HG03135 (cell line): ENCODE measurements around the gene HCN1.
"Not testable (repeated sequence)": the region's sequence is repeated elsewhere in the genome, so short reads cannot be mapped to it uniquely, and the experiment has no call there.

ENCODE experiments used
- ATAC-seq: cut with Tn5 transposase; IDR thresholded peaks from one replicate; pipeline ENCODE4 v1.9.1; 2021; ENCODE audit warnings: mild to moderate bottlenecking, moderate library complexity; ENCODE audit not compliant: unreplicated experiment

The HCN1 gene

GRCh38 chr5:45622365-45622764 lies 73.8 kb downstream of the HCN1 start:
- ATAC-seq, result no peak

- no peak for ATAC-seq
These were observed 78.2 kb downstream of the HCN1 start for GRCh38 chr5:45617859-45618416.

- ATAC-seq, result no peak
These were observed 86.5 kb downstream of the HCN1 start for GRCh38 chr5:45609661-45610060.

GRCh38 chr5:45604092-45604491 lies 92.1 kb downstream of the HCN1 start:
- no peak for ATAC-seq

GRCh38 chr5:45601424-45601823 lies 94.8 kb downstream of the HCN1 start:
- ATAC-seq, result no peak

- ATAC-seq, result no peak
These were observed 99.9 kb downstream of the HCN1 start for GRCh38 chr5:45596320-45596719.

GRCh38 chr5:45586001-45586400 lies 110.2 kb downstream of the HCN1 start:
- not testable (repeated sequence) for ATAC-seq

GRCh38 chr5:45578270-45578669 lies 117.9 kb downstream of the HCN1 start:
- no peak for ATAC-seq

- no peak for ATAC-seq
These were observed 127.4 kb downstream of the HCN1 start for GRCh38 chr5:45568813-45569212.

- ATAC-seq, result no peak
These were observed 153.8 kb downstream of the HCN1 start for GRCh38 chr5:45542421-45542820.

GRCh38 chr5:45533663-45534062 lies 162.5 kb downstream of the HCN1 start:
- no peak for ATAC-seq

- no peak for ATAC-seq
These were observed 163.2 kb downstream of the HCN1 start for GRCh38 chr5:45532826-45533624.

GRCh38 chr5:45521067-45521466 lies 175.1 kb downstream of the HCN1 start:
- ATAC-seq, result no peak

- ATAC-seq, result no peak
These were observed 183.7 kb downstream of the HCN1 start for GRCh38 chr5:45512521-45512920.

- ATAC-seq, result no peak
These were observed 186.8 kb downstream of the HCN1 start for GRCh38 chr5:45509371-45509770.

GRCh38 chr5:45508135-45508534 lies 188.0 kb downstream of the HCN1 start:
- no peak for ATAC-seq

GRCh38 chr5:45507178-45507577 lies 189.0 kb downstream of the HCN1 start:
- no peak for ATAC-seq

GRCh38 chr5:45499006-45499405 lies 197.2 kb downstream of the HCN1 start:
- ATAC-seq, result not testable (repeated sequence)

GRCh38 chr5:45491368-45491767 lies 204.8 kb downstream of the HCN1 start:
- no peak for ATAC-seq

- ATAC-seq, result no peak
These were observed 211.4 kb downstream of the HCN1 start for GRCh38 chr5:45484781-45485180.

- peak; percentile 76 for ATAC-seq
These were observed 242.1 kb downstream of the HCN1 start for GRCh38 chr5:45454114-45454513.

- not testable (repeated sequence) for ATAC-seq
These were observed 251.3 kb downstream of the HCN1 start for GRCh38 chr5:45444856-45445255.

GRCh38 chr5:45440466-45440865 lies 255.7 kb downstream of the HCN1 start:
- ATAC-seq, result no peak
